ENCODE data around the gene RAD51B.

- TF ChIP-seq CEBPB (IDR thresholded peaks at IDR 0.05; ENCODE audit: low read depth), result no peak
- no peak for TF ChIP-seq CTCF (IDR thresholded peaks at IDR 0.05 in 2 of 3, conservative IDR thresholded peaks at IDR 0.05 in 1 of 3; ENCODE audit: borderline replicate concordance in 1 of 3, insufficient read depth in 1 of 3, low read depth in 2 of 3, low read length in 2 of 3)
- TF ChIP-seq FOSL1 (IDR thresholded peaks at IDR 0.05; ENCODE audit: low read depth), result no peak
- TF ChIP-seq EZH2phosphoT487 (IDR thresholded peaks at IDR 0.05; ENCODE audit: borderline replicate concordance), result no peak
- TF ChIP-seq ZNF274 (IDR thresholded peaks at IDR 0.05; ENCODE audit: low read depth, low read length), result no peak
- TF ChIP-seq SIN3A (IDR thresholded peaks at IDR 0.05; ENCODE audit: low read depth), result no peak
- TF ChIP-seq JUND (IDR thresholded peaks at IDR 0.05), result no peak
- no peak for TF ChIP-seq SP1 (IDR thresholded peaks at IDR 0.05; ENCODE audit: low read depth)
- no peak for TF ChIP-seq POLR2AphosphoS5 (IDR thresholded peaks at IDR 0.05; ENCODE audit: low read depth, low read length)
Measured at GRCh38 chr14:68665792-68666204, 846.2 kb downstream of the RAD51B start.

Data from HCT116 (cell line).